ENCODE measurements around the gene DUSP8. TPM values are rescaled to one million over a fixed set of nuclear protein-coding genes. Genes with fewer than 3 reads are reported as not detected.

Gene DUSP8
- total and polyA plus RNA-seq, 2 of the 8 experiments (the other 6 are each of a cell fraction or from before 2014, with no cell fraction given) = 2.8 to 3.6 TPM

DNA sequence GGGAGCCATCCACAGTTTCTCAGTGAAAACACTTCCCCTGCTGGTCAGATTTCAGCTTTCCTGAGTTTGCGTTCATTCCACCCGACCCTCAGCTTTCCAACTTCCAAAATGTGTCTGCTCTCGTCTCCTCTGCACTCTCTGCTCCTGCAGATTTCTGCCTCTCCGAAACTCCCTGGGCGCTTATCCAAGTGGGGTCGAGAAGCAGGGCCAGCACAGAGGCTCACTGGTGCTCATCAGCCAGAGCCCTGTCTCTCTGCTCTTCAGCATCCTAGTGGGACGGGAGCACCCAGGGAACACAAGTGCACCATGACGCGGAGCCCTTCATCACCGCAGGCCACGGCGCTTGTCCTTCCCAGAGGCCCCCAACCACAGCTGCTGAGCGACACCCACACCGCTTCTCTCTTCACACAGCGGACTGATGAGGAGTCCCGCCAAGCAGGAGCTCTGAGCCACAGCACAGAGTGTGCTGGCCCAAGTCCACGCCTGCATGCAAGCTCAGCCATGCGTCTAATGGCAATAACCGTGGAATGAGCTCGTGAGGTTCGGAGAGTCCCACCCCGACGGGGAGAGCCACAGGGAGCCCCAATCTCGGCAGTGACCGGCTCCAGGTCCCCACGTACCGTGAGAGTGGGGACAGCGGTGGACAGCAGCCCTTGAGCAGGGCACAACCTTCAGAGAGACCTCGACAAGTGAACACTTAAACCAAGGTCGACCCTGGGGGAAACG lies 57.6 kb downstream of the DUSP8 start (continued):
- TF ChIP-seq, protein P1, sequence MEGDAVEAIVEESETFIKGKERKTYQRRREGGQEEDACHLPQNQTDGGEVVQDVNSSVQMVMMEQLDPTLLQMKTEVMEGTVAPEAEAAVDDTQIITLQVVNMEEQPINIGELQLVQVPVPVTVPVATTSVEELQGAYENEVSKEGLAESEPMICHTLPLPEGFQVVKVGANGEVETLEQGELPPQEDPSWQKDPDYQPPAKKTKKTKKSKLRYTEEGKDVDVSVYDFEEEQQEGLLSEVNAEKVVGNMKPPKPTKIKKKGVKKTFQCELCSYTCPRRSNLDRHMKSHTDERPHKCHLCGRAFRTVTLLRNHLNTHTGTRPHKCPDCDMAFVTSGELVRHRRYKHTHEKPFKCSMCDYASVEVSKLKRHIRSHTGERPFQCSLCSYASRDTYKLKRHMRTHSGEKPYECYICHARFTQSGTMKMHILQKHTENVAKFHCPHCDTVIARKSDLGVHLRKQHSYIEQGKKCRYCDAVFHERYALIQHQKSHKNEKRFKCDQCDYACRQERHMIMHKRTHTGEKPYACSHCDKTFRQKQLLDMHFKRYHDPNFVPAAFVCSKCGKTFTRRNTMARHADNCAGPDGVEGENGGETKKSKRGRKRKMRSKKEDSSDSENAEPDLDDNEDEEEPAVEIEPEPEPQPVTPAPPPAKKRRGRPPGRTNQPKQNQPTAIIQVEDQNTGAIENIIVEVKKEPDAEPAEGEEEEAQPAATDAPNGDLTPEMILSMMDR (IDR thresholded peaks at IDR 0.05; ENCODE audit: control extremely low read depth in 1 of 3, insufficient read depth in 1 of 3, low read depth in 1 of 3, low read length in 3 of 3) = no peak
- TF ChIP-seq POLR2AphosphoS5 (IDR thresholded peaks at IDR 0.05; ENCODE audit: low read depth, low read length) = no peak
- TF ChIP-seq SP4 (IDR thresholded peaks at IDR 0.05; ENCODE audit: low read length) = no peak
- TF ChIP-seq ASH2L (IDR thresholded peaks at IDR 0.05; ENCODE audit: low read length) = no peak
- no peak for TF ChIP-seq PHF8 (conservative IDR thresholded peaks at IDR 0.05; ENCODE audit: low read depth, low read length)
- no peak for TF ChIP-seq TAF7 (optimal IDR thresholded peaks at IDR 0.05; ENCODE audit: borderline replicate concordance, low read depth, low read length)
- no peak for TF ChIP-seq EZH2 (IDR thresholded peaks at IDR 0.05; ENCODE audit: low read depth, low read length, severe bottlenecking)
- no peak for TF ChIP-seq TEAD4 (IDR thresholded peaks at IDR 0.05; ENCODE audit: low read depth, low read length)
- TF ChIP-seq CBX5 (IDR thresholded peaks at IDR 0.05; ENCODE audit: low read depth, low read length) = no peak
